ENCODE data around the gene ECT2L. TPM values are rescaled to one million over a fixed set of nuclear protein-coding genes. Genes with fewer than 3 reads are reported as not detected.

ECT2L gene
- total and polyA plus RNA-seq, 2 of the 13 experiments (the other 11 are each of a cell fraction or from before 2014, with no cell fraction given), result 0.12 TPM; not detected in 1

GRCh38 chr6:138814179-138814834, 18.4 kb downstream of the ECT2L start (continued):
- no peak for TF ChIP-seq ZHX2 (IDR thresholded peaks at IDR 0.05; ENCODE audit: low read depth)
- peak; percentile 26; the same call in 1 of the 2 replicates for TF ChIP-seq ZHX2 (CRISPR knock-in tag; IDR thresholded peaks at IDR 0.05; ENCODE audit: borderline replicate concordance)
- TF ChIP-seq CREB3 (CRISPR knock-in tag; IDR thresholded peaks at IDR 0.05), result no peak
- no peak for TF ChIP-seq TSC22D2 (CRISPR knock-in tag; IDR thresholded peaks at IDR 0.05; ENCODE audit: borderline replicate concordance)
- no peak for TF ChIP-seq ZZZ3 (CRISPR knock-in tag; IDR thresholded peaks at IDR 0.05; ENCODE audit: borderline replicate concordance)
- peak; percentile 90 for TF ChIP-seq NR2F6 (IDR thresholded peaks at IDR 0.05)
- peak; percentile 76 for TF ChIP-seq NR2F6 (CRISPR knock-in tag; IDR thresholded peaks at IDR 0.05)
- peak; percentile 29; the same call in 1 of the 2 replicates for TF ChIP-seq ZBTB7B (CRISPR knock-in tag; IDR thresholded peaks at IDR 0.05)
- TF ChIP-seq DNMT1 (CRISPR knock-in tag; IDR thresholded peaks at IDR 0.05), result no peak
- TF ChIP-seq TRAFD1 (CRISPR knock-in tag; IDR thresholded peaks at IDR 0.05; ENCODE audit: borderline replicate concordance), result no peak
- TF ChIP-seq FOXA1 (IDR thresholded peaks at IDR 0.05), result no peak
- peak; percentile 60; the same call in 1 of the 2 replicates for TF ChIP-seq FOXA1 (CRISPR knock-in tag; IDR thresholded peaks at IDR 0.05)
- TF ChIP-seq ZNF451 (CRISPR knock-in tag; IDR thresholded peaks at IDR 0.05), result no peak
- no peak; the same call in none of the 2 replicates for TF ChIP-seq SOX13 (IDR thresholded peaks at IDR 0.05)
- peak in 1 of 2 experiments; percentile 94; a peak in 2 of 4 replicates for TF ChIP-seq SOX13 (CRISPR knock-in tag; conservative IDR thresholded peaks at IDR 0.05 in 1 of 2, IDR thresholded peaks at IDR 0.05 in 1 of 2)
- peak; percentile 77 for TF ChIP-seq NFIC (IDR thresholded peaks at IDR 0.05; ENCODE audit: low read length)
- TF ChIP-seq ZGPAT (CRISPR knock-in tag; IDR thresholded peaks at IDR 0.05), result peak; percentile 67; the same call in 1 of the 2 replicates
- TF ChIP-seq RFX1 (IDR thresholded peaks at IDR 0.05), result no peak
- no peak for TF ChIP-seq CBFB (CRISPR knock-in tag; IDR thresholded peaks at IDR 0.05)
- no peak for TF ChIP-seq E2F1 (CRISPR knock-in tag; IDR thresholded peaks at IDR 0.05)
